Testis (tissue), 3 donors: ENCODE measurements around the gene JUP. TPM values are rescaled to one million over a fixed set of nuclear protein-coding genes. Genes with fewer than 3 reads are reported as not detected.

Source experiments
- DNase-seq: peaks from one replicate; pipeline ENCODE4 v3.0.0-alpha.2; 2019
- H3K27ac ChIP-seq, 2 donors: fragments of 200-600 bp; sonication (generic); one replicate each; pipeline ENCODE4 v1.5.1; 2019
- H3K27me3 ChIP-seq: fragments of 200-600 bp; sonication (generic); one replicate; pipeline ENCODE4 v1.5.1; 2019
- H3K36me3 ChIP-seq: fragments of 200-600 bp; sonication (generic); one replicate; pipeline ENCODE4 v1.5.1; 2017; ENCODE audit warnings: low read depth; ENCODE audit errors: missing control alignments
- H3K4me1 ChIP-seq: fragments of 200-600 bp; sonication (generic); one replicate; pipeline ENCODE4 v1.5.1; 2019
- H3K4me3 ChIP-seq, 2 donors: fragments of 200-600 bp; sonication (generic); one replicate each; pipeline ENCODE4 v1.5.1; 2017 to 2019
- H3K9me3 ChIP-seq: fragments of 200-600 bp; sonication (generic); one replicate; pipeline ENCODE4 v1.5.1; 2017
- POLR2A ChIP-seq: fragments of 450-650 bp; IDR thresholded peaks from one replicate; pipeline ENCODE4 v1.6.1; 2017; ENCODE audit warnings: antibody characterized with exemption, mild to moderate bottlenecking, moderate library complexity
- WGBS, 2 donors: methylation state at CpG; one replicate each; pipeline ENCODE4 v1.1.5; 2018; 5-methylcytosine and 5-hydroxymethylcytosine counted together
- intact Hi-C: fragments of 100-400 bp; cut with DNase I; formaldehyde crosslinking; loops from one replicate; pipeline ENCODE4 v1.15.1; 2023; ENCODE audit warnings: low total_unique reads
- polyA plus RNA-seq: library from polyadenylated mRNA; stranded (reverse); fragments of 350-450 nt; fragmentation: Illumina TruSeq; extraction: RNeasy Lipid Tissue Mini Kit (QIAGEN cat#74804); gene quantifications from one replicate; pipeline ENCODE4 v1.2.3, GENCODE V29; 2014; ENCODE audit warnings: low read depth, low replicate concordance; ENCODE audit not compliant: insufficient read depth
- total RNA-seq, 2 donors: library from RNA; depleted of rRNA; stranded (reverse); fragments of >200 nt; gene quantifications; one replicate each; pipeline ENCODE4 v1.2.3, GENCODE V29; 2016
- TF ChIP-seq, protein P1 (sequence below), 3 experiments: fragments of 450-650 bp in 2 of 3; fragments of 200-600 bp in 1 of 3; sonication (generic) in 1 of 3; IDR thresholded peaks; one replicate each; pipeline ENCODE4 v1.5.1; 2016 to 2019; ENCODE audit warnings: antibody characterized with exemption in 3 of 3, mild to moderate bottlenecking in 2 of 3, moderate library complexity in 1 of 3

Gene JUP
- total and polyA plus RNA-seq, 3 donors from 2014 or later: 22.5 to 38.9 (median 36.8) TPM

DNA sequence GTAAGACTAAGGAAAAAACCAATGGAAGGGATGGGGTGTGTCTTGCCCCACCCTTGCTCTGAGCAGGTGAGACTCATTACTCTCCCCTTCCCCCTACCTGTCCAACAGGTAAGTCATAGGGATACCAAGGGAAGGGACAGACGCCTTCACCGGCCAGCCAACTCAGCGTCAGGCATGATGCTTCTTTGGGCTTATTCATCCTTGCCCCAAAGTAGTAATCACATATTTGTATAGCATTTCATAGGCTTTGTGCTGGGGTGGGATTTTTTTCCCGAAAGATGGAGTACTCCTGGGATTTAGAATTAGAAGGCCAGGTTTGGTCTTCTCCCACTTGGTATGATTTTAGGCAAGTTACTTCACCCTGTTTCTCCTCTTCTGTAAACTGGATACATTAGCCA, 509 bp upstream of the JUP start:
- intact Hi-C loops: no loop called here
- Histone ChIP-seq H3K4me3 (no peak overlapping the region), H3K27me3 (no peaks in the 10 kb centered on the region), H3K36me3 (no peaks in the 10 kb centered on the region), H3K4me1 (peaks cover 12% of the 10 kb centered on the region), H3K9me3 (no peaks in the 10 kb centered on the region), H3K27ac (no peak overlapping the region)
- WGBS, 2 donors: 20 to 46% methylated on average over 4 of the region's 4 CpGs
- TF ChIP-seq, protein P1, sequence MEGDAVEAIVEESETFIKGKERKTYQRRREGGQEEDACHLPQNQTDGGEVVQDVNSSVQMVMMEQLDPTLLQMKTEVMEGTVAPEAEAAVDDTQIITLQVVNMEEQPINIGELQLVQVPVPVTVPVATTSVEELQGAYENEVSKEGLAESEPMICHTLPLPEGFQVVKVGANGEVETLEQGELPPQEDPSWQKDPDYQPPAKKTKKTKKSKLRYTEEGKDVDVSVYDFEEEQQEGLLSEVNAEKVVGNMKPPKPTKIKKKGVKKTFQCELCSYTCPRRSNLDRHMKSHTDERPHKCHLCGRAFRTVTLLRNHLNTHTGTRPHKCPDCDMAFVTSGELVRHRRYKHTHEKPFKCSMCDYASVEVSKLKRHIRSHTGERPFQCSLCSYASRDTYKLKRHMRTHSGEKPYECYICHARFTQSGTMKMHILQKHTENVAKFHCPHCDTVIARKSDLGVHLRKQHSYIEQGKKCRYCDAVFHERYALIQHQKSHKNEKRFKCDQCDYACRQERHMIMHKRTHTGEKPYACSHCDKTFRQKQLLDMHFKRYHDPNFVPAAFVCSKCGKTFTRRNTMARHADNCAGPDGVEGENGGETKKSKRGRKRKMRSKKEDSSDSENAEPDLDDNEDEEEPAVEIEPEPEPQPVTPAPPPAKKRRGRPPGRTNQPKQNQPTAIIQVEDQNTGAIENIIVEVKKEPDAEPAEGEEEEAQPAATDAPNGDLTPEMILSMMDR (IDR thresholded peaks at IDR 0.05): no peak
- DNase-seq: no peak

DNA sequence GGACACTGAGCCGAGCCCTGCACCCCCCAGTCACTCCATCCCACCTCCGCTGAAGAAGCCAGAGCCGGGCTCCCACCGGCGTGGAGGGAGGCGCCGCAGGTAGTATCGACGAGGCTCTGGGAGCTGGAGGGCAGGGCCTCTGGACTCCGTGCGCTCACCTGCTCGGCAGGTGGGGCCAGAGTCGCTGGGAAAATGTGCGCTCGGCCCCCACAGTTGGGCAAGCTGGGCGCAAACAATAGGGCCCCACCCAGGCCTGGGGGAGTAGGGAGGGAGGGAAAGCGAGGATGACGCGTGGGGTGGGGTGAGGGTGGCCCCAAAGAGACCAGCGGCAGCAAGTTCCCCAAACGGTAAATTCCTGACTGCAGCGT, 668 bp downstream of the JUP start:
- no peaks in the 10 kb centered on the region for H3K9me3 ChIP-seq
- H3K36me3 ChIP-seq: no peaks in the 10 kb centered on the region
- intact Hi-C loops: no loop called here
- no peaks in the 10 kb centered on the region for H3K27me3 ChIP-seq
- no peak overlapping the region for H3K27ac ChIP-seq
- H3K4me3 ChIP-seq: peak overlapping the region; percentile 57 to 61
- TF ChIP-seq POLR2A: no peak
- TF ChIP-seq, protein P1 (IDR thresholded peaks at IDR 0.05): no peak
- H3K4me1 ChIP-seq: peaks cover 13% of the 10 kb centered on the region
- DNase-seq: no peak
- 0 to 1% methylated on average over 11 to 22 of the region's 22 CpGs for WGBS, 2 donors

DNA sequence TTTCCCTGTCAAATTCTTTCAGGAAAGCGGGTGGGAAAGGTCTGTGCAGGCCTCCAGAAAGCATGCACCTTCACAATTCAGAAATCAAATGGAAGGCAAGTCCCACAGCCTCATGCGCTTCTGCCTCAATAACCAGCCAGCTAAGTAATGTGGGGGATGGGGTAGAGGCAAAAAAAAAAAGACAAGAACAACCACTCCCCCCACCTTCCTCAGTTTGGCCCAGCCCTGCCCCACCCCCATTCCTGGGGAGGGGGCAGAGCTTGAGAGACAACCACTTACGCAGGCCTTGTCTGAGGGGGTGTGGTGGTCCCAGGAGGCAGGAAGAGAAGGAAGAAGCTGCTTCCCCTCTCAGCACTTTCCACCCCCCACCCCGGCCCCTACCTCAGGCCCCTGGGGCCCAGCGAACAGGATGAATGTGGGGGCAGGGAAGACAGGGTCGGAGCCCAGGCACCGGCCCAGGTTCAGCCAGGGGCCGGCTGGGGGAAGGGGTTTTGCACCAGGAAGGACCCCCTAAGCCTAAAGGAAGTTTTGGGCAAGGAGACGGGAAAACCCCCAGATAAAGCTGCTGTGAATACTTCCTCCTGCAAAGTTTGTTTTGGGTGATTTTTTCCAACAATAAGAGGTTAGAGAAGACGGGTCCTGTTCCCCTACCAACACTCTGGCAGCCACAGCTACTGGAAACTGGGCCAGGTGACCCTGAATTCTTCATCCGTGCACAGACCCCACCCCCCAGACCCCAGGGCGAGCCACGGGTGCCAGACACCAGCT, 1.2 kb downstream of the JUP start:
- TF ChIP-seq, protein P1 (IDR thresholded peaks at IDR 0.05): no peak
- no peak for TF ChIP-seq POLR2A
- Histone ChIP-seq H3K4me3 (peak overlapping the region; percentile 57 to 61), H3K27me3 (no peaks in the 10 kb centered on the region), H3K27ac (no peak overlapping the region), H3K4me1 (peaks cover 13% of the 10 kb centered on the region), H3K36me3 (no peaks in the 10 kb centered on the region), H3K9me3 (no peaks in the 10 kb centered on the region)
- WGBS, 2 donors: 10% methylated on average over 13 of the region's 13 CpGs
- intact Hi-C loops: no loop called here
- no peak for DNase-seq

DNA sequence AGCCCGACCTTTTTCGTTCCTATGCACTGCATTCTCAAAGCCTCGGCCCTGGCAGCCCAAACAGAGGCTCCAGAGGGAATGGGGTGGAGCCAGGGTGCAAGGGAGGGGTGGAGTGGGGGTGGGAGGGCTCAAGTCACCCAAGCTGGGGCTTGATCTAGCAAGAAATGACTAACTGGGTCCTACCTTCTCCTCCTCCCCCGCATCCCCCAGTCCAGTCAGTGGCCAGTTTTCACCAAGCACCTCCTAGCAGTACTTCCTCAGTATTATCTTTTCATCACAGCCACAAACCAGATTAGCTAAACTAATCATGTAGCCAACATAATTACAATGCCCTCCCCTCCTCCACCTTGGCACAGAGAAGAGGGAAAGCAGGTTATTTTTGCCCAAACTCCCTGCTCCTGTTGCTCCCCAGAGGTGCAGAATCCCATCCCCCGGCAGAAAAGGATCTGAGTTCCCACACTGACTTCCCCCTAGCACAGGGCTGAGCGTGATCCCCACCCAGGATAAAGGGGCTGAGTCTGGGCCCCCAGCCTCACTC, 2.2 kb downstream of the JUP start:
- H3K36me3 ChIP-seq: no peaks in the 10 kb centered on the region
- H3K27me3 ChIP-seq: no peaks in the 10 kb centered on the region
- no peak for DNase-seq
- intact Hi-C loops: no loop called here
- H3K9me3 ChIP-seq: no peaks in the 10 kb centered on the region
- no peak overlapping the region for H3K4me3 ChIP-seq
- 50 to 51% methylated on average over 6 of the region's 6 CpGs for WGBS, 2 donors
- TF ChIP-seq POLR2A: no peak
- TF ChIP-seq, protein P1 (IDR thresholded peaks at IDR 0.05): no peak
- peaks cover 13% of the 10 kb centered on the region for H3K4me1 ChIP-seq
- no peak overlapping the region for H3K27ac ChIP-seq

DNA sequence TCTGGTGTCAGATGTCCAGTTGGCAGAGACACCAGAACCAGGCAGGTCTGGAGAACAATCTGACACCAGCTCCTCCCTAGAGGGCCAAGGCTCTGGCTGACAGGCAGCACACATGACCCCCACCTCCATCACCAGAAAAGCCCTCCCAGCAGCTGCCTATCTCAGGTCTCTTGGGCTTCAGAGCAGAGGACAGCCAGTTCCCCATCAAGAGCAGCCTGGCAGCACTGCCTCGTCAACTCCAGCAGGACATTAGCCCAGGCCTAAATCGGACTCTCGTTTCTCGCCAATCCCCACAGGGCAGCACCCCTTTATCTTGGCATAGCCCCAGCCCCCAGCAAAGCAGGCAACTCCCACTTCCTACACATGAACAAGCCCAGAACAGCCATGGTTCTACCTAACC, 4.4 kb downstream of the JUP start:
- intact Hi-C loops: no loop called here

More for the DNA sequence above, 4.4 kb downstream of the JUP start:
- DNase-seq: no peak
- no peaks in the 10 kb centered on the region for H3K27me3 ChIP-seq
- no peaks in the 10 kb centered on the region for H3K36me3 ChIP-seq
- no peak overlapping the region for H3K27ac ChIP-seq
- no peaks in the 10 kb centered on the region for H3K9me3 ChIP-seq
- H3K4me3 ChIP-seq: no peak overlapping the region
- peaks cover 24% of the 10 kb centered on the region for H3K4me1 ChIP-seq
- TF ChIP-seq, protein P1 (IDR thresholded peaks at IDR 0.05): no peak
- no peak for TF ChIP-seq POLR2A
- WGBS, 2 donors: 54 to 100% methylated on average over 1 to 4 of the region's 4 CpGs
